Measurements from ENCODE around the gene NCAM2. TPM values are rescaled to one million over a fixed set of nuclear protein-coding genes. Genes with fewer than 3 reads are reported as not detected.

The NCAM2 gene
- total and polyA plus RNA-seq, 2 of the 8 experiments (the other 6 are each of a cell fraction or from before 2014, with no cell fraction given) = 0.14 to 1.1 TPM

DNA sequence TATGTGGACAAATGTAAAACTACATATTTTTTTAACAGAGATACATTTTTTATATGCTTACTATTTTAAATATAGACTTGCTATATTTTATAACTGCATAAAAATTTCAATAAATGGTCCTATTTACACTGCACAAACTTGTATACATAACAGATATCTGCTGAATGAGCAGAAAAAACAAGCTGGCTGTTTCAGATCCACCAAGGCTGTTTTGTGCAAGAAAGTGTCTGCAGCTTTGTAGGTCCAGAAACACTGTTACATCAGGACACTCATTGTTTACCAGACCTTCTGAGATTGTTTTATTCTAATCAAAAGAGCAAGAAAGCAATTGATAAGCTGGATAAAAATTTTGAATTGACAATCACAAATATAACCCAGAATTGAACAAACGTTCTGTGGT is 99.3 kb downstream of the NCAM2 start (continued):
- TF ChIP-seq, protein P1, sequence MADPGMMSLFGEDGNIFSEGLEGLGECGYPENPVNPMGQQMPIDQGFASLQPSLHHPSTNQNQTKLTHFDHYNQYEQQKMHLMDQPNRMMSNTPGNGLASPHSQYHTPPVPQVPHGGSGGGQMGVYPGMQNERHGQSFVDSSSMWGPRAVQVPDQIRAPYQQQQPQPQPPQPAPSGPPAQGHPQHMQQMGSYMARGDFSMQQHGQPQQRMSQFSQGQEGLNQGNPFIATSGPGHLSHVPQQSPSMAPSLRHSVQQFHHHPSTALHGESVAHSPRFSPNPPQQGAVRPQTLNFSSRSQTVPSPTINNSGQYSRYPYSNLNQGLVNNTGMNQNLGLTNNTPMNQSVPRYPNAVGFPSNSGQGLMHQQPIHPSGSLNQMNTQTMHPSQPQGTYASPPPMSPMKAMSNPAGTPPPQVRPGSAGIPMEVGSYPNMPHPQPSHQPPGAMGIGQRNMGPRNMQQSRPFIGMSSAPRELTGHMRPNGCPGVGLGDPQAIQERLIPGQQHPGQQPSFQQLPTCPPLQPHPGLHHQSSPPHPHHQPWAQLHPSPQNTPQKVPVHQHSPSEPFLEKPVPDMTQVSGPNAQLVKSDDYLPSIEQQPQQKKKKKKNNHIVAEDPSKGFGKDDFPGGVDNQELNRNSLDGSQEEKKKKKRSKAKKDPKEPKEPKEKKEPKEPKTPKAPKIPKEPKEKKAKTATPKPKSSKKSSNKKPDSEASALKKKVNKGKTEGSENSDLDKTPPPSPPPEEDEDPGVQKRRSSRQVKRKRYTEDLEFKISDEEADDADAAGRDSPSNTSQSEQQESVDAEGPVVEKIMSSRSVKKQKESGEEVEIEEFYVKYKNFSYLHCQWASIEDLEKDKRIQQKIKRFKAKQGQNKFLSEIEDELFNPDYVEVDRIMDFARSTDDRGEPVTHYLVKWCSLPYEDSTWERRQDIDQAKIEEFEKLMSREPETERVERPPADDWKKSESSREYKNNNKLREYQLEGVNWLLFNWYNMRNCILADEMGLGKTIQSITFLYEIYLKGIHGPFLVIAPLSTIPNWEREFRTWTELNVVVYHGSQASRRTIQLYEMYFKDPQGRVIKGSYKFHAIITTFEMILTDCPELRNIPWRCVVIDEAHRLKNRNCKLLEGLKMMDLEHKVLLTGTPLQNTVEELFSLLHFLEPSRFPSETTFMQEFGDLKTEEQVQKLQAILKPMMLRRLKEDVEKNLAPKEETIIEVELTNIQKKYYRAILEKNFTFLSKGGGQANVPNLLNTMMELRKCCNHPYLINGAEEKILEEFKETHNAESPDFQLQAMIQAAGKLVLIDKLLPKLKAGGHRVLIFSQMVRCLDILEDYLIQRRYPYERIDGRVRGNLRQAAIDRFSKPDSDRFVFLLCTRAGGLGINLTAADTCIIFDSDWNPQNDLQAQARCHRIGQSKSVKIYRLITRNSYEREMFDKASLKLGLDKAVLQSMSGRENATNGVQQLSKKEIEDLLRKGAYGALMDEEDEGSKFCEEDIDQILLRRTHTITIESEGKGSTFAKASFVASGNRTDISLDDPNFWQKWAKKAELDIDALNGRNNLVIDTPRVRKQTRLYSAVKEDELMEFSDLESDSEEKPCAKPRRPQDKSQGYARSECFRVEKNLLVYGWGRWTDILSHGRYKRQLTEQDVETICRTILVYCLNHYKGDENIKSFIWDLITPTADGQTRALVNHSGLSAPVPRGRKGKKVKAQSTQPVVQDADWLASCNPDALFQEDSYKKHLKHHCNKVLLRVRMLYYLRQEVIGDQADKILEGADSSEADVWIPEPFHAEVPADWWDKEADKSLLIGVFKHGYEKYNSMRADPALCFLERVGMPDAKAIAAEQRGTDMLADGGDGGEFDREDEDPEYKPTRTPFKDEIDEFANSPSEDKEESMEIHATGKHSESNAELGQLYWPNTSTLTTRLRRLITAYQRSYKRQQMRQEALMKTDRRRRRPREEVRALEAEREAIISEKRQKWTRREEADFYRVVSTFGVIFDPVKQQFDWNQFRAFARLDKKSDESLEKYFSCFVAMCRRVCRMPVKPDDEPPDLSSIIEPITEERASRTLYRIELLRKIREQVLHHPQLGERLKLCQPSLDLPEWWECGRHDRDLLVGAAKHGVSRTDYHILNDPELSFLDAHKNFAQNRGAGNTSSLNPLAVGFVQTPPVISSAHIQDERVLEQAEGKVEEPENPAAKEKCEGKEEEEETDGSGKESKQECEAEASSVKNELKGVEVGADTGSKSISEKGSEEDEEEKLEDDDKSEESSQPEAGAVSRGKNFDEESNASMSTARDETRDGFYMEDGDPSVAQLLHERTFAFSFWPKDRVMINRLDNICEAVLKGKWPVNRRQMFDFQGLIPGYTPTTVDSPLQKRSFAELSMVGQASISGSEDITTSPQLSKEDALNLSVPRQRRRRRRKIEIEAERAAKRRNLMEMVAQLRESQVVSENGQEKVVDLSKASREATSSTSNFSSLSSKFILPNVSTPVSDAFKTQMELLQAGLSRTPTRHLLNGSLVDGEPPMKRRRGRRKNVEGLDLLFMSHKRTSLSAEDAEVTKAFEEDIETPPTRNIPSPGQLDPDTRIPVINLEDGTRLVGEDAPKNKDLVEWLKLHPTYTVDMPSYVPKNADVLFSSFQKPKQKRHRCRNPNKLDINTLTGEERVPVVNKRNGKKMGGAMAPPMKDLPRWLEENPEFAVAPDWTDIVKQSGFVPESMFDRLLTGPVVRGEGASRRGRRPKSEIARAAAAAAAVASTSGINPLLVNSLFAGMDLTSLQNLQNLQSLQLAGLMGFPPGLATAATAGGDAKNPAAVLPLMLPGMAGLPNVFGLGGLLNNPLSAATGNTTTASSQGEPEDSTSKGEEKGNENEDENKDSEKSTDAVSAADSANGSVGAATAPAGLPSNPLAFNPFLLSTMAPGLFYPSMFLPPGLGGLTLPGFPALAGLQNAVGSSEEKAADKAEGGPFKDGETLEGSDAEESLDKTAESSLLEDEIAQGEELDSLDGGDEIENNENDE (IDR thresholded peaks at IDR 0.05; ENCODE audit: insufficient replicate concordance, low read length) = no peak
- TF ChIP-seq EP300 (IDR thresholded peaks at IDR 0.05; ENCODE audit: borderline replicate concordance in 1 of 2, low read depth in 2 of 2, low read length in 2 of 2) (no peak), TEAD4 (IDR thresholded peaks at IDR 0.05; ENCODE audit: low read depth, low read length) (no peak), MAFK (IDR thresholded peaks at IDR 0.05; ENCODE audit: low read depth, low read length) (no peak), CEBPB (IDR thresholded peaks at IDR 0.05; ENCODE audit: low read depth, low read length) (no peak), CHD1 (IDR thresholded peaks at IDR 0.05; ENCODE audit: low read depth, low read length) (no peak), SP2 (IDR thresholded peaks at IDR 0.05; ENCODE audit: low read length) (no peak), KDM5A (IDR thresholded peaks at IDR 0.05; ENCODE audit: low read length) (no peak), SP1 (IDR thresholded peaks at IDR 0.05; ENCODE audit: low read depth, low read length) (no peak), YY1 (IDR thresholded peaks at IDR 0.05; ENCODE audit: low read depth, low read length) (no peak), CREB1 (IDR thresholded peaks at IDR 0.05) (no peak), SRF (IDR thresholded peaks at IDR 0.05; ENCODE audit: low read depth, low read length) (no peak), CHD2 (IDR thresholded peaks at IDR 0.05; ENCODE audit: low read length) (no peak), PHF8 (conservative IDR thresholded peaks at IDR 0.05; ENCODE audit: low read depth, low read length) (no peak)
